Gastroesophageal sphincter (tissue), 4 donors: ENCODE measurements around the gene CDH13. TPM values are rescaled to one million over a fixed set of nuclear protein-coding genes. Genes with fewer than 3 reads are reported as not detected.

Experiments
- ATAC-seq: fragments of 150-250 bp; one replicate; pipeline ENCODE4 v1.9.1; 2016; ENCODE audit warnings: mild to moderate bottlenecking, moderate library complexity
- H3K27ac ChIP-seq, 4 donors: fragments of 200-600 bp; sonication (generic) in 3 of 4; 1 replicate in 3 of 4; 2 replicates in 1 of 4; pipeline ENCODE4 v1.5.1; 2016 to 2019
- H3K27me3 ChIP-seq: fragments of 200-600 bp; sonication (generic); one replicate; pipeline ENCODE4 v1.5.1; 2019
- H3K36me3 ChIP-seq, 2 donors: fragments of 200-600 bp; sonication (generic); one replicate each; pipeline ENCODE4 v1.5.1; 2019; ENCODE audit warnings: control low read depth in 1 of 2
- H3K4me1 ChIP-seq, 3 donors: fragments of 200-600 bp; sonication (generic); 1 replicate in 2 of 3; 2 replicates in 1 of 3; pipeline ENCODE4 v1.5.1; 2016 to 2019; ENCODE audit warnings: control low read depth in 2 of 3
- H3K4me3 ChIP-seq, 2 donors: fragments of 200-600 bp; sonication (generic); one replicate each; pipeline ENCODE4 v1.5.1; 2019; ENCODE audit warnings: mild to moderate bottlenecking in 1 of 2, moderate library complexity in 1 of 2
- H3K9me3 ChIP-seq, 3 donors: fragments of 200-600 bp; sonication (generic); one replicate each; pipeline ENCODE4 v1.5.1; 2017 to 2019; ENCODE audit warnings: control low read depth in 2 of 3
- CTCF ChIP-seq, 4 experiments: fragments of 200-600 bp in 2 of 4; fragments of 450-650 bp in 2 of 4; sonication (generic) in 1 of 4; IDR thresholded peaks; one replicate each; pipeline ENCODE4 v1.5.1; 2017 to 2019; ENCODE audit warnings: antibody characterized with exemption in 4 of 4, mild to moderate bottlenecking in 2 of 4, moderate library complexity in 2 of 4
- EP300 ChIP-seq: sonication (generic); formaldehyde crosslinking; IDR thresholded peaks from one replicate; pipeline ENCODE4 v1.6.1; 2017; ENCODE audit warnings: antibody characterized with exemption, mild to moderate bottlenecking
- POLR2A ChIP-seq, 2 donors: fragments of 450-650 bp; IDR thresholded peaks; one replicate each; pipeline ENCODE4 v1.6.1; 2017; ENCODE audit warnings: antibody characterized with exemption in 2 of 2, mild to moderate bottlenecking in 2 of 2, moderate library complexity in 1 of 2
- POLR2AphosphoS5 ChIP-seq: sonication (generic); formaldehyde crosslinking; IDR thresholded peaks from one replicate; pipeline ENCODE4 v1.6.1; 2017; ENCODE audit warnings: antibody characterized with exemption
- WGBS, 2 donors: methylation state at CpG; one replicate each; pipeline ENCODE4 v1.1.5; 2018; ENCODE audit warnings: low coverage in 1 of 2; 5-methylcytosine and 5-hydroxymethylcytosine counted together
- total RNA-seq, 4 donors: library from RNA; depleted of rRNA; stranded (reverse); fragments of >200 nt; gene quantifications; one replicate each; pipeline ENCODE4 v1.1.0, GENCODE V29; 2016

Gene CDH13
- total RNA-seq, 4 donors from 2014 or later = 4.2 to 22.3 (median 11.4) TPM

GRCh38 chr16:83586461-83587200 lies 959.9 kb downstream of the CDH13 start:
- 33 to 46% methylated on average over 8 to 9 of the region's 11 CpGs for WGBS, 2 donors

GRCh38 chr16:83587201-83587600 lies 960.4 kb downstream of the CDH13 start:
- Histone ChIP-seq H3K27ac (no peak overlapping the region), H3K4me1 (no peaks in the 10 kb centered on the region), H3K36me3 (no peaks in the 10 kb centered on the region), H3K9me3 (no peaks in the 10 kb centered on the region), H3K27me3 (peaks cover 7% of the 10 kb centered on the region), H3K4me3 (no peak overlapping the region)
- 76 to 83% methylated on average over 12 of the region's 12 CpGs for WGBS, 2 donors
- TF ChIP-seq POLR2AphosphoS5 = no peak
- no peak for TF ChIP-seq POLR2A (IDR thresholded peaks at IDR 0.05)
- TF ChIP-seq EP300 = no peak
- TF ChIP-seq CTCF (IDR thresholded peaks at IDR 0.05) = no peak
- ATAC-seq = no peak

More at GRCh38 chr16:83586461-83587200, 959.9 kb downstream of the CDH13 start:
- TF ChIP-seq EP300 (no peak), POLR2AphosphoS5 (no peak), POLR2A (IDR thresholded peaks at IDR 0.05) (no peak), CTCF (IDR thresholded peaks at IDR 0.05) (no peak)
- Histone ChIP-seq H3K36me3 (no peaks in the 10 kb centered on the region), H3K27ac (no peak overlapping the region), H3K4me3 (no peak overlapping the region), H3K9me3 (no peaks in the 10 kb centered on the region), H3K27me3 (peaks cover 7% of the 10 kb centered on the region), H3K4me1 (no peaks in the 10 kb centered on the region)
- no peak for ATAC-seq

GRCh38 chr16:83588070-83588469 lies 961.3 kb downstream of the CDH13 start:
- Histone ChIP-seq H3K27ac (no peak overlapping the region), H3K27me3 (peaks cover 7% of the 10 kb centered on the region), H3K4me1 (no peaks in the 10 kb centered on the region), H3K36me3 (no peaks in the 10 kb centered on the region), H3K4me3 (no peak overlapping the region), H3K9me3 (no peaks in the 10 kb centered on the region)
- TF ChIP-seq POLR2AphosphoS5 (no peak), POLR2A (IDR thresholded peaks at IDR 0.05) (no peak), EP300 (no peak), CTCF (IDR thresholded peaks at IDR 0.05) (no peak)
- 100% methylated on average over 1 of the region's 3 CpGs; no CpG with 5 or more reads in 1 of the 2 donors for WGBS, 2 donors
- no peak for ATAC-seq

- Histone ChIP-seq H3K36me3 (no peaks in the 10 kb centered on the region), H3K27ac (no peak overlapping the region), H3K9me3 (no peaks in the 10 kb centered on the region), H3K4me1 (no peaks in the 10 kb centered on the region), H3K4me3 (no peak overlapping the region), H3K27me3 (peaks cover 7% of the 10 kb centered on the region)
- 80 to 100% methylated on average over 1 to 5 of the region's 6 CpGs for WGBS, 2 donors
- no peak for ATAC-seq
- TF ChIP-seq CTCF (IDR thresholded peaks at IDR 0.05) (no peak), POLR2A (IDR thresholded peaks at IDR 0.05) (no peak), EP300 (no peak), POLR2AphosphoS5 (no peak)
These were observed 962.8 kb downstream of the CDH13 start for GRCh38 chr16:83589576-83589975.

GRCh38 chr16:83592778-83593177 lies 966.0 kb downstream of the CDH13 start:
- H3K9me3 ChIP-seq = no peaks in the 10 kb centered on the region
- no peaks in the 10 kb centered on the region for H3K4me1 ChIP-seq
- no peaks in the 10 kb centered on the region for H3K36me3 ChIP-seq
- no peaks in the 10 kb centered on the region for H3K27me3 ChIP-seq
- no peak for TF ChIP-seq POLR2AphosphoS5
- no peak for TF ChIP-seq CTCF (IDR thresholded peaks at IDR 0.05)
- no peak for TF ChIP-seq POLR2A (IDR thresholded peaks at IDR 0.05)
- 55 to 68% methylated on average over 5 to 7 of the region's 7 CpGs for WGBS, 2 donors
- no peak for ATAC-seq
- H3K4me3 ChIP-seq = no peak overlapping the region
- no peak overlapping the region for H3K27ac ChIP-seq
